ENCODE measurements around the gene ESRRA. TPM values are rescaled to one million over a fixed set of nuclear protein-coding genes. Genes with fewer than 3 reads are reported as not detected.

Gene ESRRA
- total RNA-seq, 2 donors from 2014 or later, result 33.4 to 46.0 TPM

- H3K4me1 ChIP-seq (ENCODE audit: control insufficient read depth in 1 of 2, low read depth in 2 of 2), result peaks cover 24 to 29% of the 10 kb centered on the region in 2 donors
- no peaks in the 10 kb centered on the region for H3K9me3 ChIP-seq
- ATAC-seq (ENCODE audit: insufficient number of reproducible peaks, low FRiP score, low read depth) (no peak), DNase-seq (ENCODE audit: low spot score) (no peak)
- H3K36me3 ChIP-seq, result peaks cover 48% of the 10 kb centered on the region
- no peak overlapping the region for H3K4me3 ChIP-seq
- no peak overlapping the region for H3K27ac ChIP-seq
- TF ChIP-seq CTCF (IDR thresholded peaks at IDR 0.05), result no peak
- H3K27me3 ChIP-seq (replicated peaks; ENCODE audit: insufficient read depth), result no peaks in the 10 kb centered on the region
Observed at GRCh38 chr11:64362339-64362738, 57.0 kb downstream of the ESRRA start.

GRCh38 chr11:64364435-64364834 lies 59.1 kb downstream of the ESRRA start:
- no peak overlapping the region for H3K4me3 ChIP-seq
- H3K36me3 ChIP-seq, result peaks cover 64% of the 10 kb centered on the region
- ATAC-seq (ENCODE audit: insufficient number of reproducible peaks, low FRiP score, low read depth) (no peak), DNase-seq (ENCODE audit: low spot score) (no peak)
- H3K4me1 ChIP-seq (ENCODE audit: control insufficient read depth in 1 of 2, low read depth in 2 of 2), result peaks cover 10 to 14% of the 10 kb centered on the region in 2 donors
- no peaks in the 10 kb centered on the region for H3K9me3 ChIP-seq
- H3K27ac ChIP-seq, result no peak overlapping the region
- no peaks in the 10 kb centered on the region for H3K27me3 ChIP-seq (replicated peaks; ENCODE audit: insufficient read depth)
- no peak for TF ChIP-seq CTCF (IDR thresholded peaks at IDR 0.05)

GRCh38 chr11:64364911-64365310 lies 59.6 kb downstream of the ESRRA start:
- Histone ChIP-seq H3K27me3 (replicated peaks; ENCODE audit: insufficient read depth) (no peaks in the 10 kb centered on the region), H3K9me3 (no peaks in the 10 kb centered on the region), H3K4me3 (no peak overlapping the region), H3K4me1 (ENCODE audit: control insufficient read depth in 1 of 2, low read depth in 2 of 2) (peaks cover 6 to 10% of the 10 kb centered on the region in 2 donors), H3K36me3 (peaks cover 67% of the 10 kb centered on the region), H3K27ac (no peak overlapping the region)
- ATAC-seq (ENCODE audit: insufficient number of reproducible peaks, low FRiP score, low read depth) (no peak), DNase-seq (ENCODE audit: low spot score) (no peak)
- TF ChIP-seq CTCF (IDR thresholded peaks at IDR 0.05), result no peak

Other genes with a start within 250 kb of the ESRRA start
- 10 to 100 TPM; 15.8 to 17.6 TPM for gene MACROD1, start 139.4 kb upstream of the ESRRA start, total RNA-seq
- 10 to 100 TPM; 74.7 to 91.2 TPM for gene STIP1, start 119.4 kb upstream of the ESRRA start, total RNA-seq
- gene FERMT3, start 98.8 kb upstream of the ESRRA start, total RNA-seq, result 10 to 100 TPM; 47.2 to 66.6 TPM
- gene TRPT1, start 79.3 kb upstream of the ESRRA start, total RNA-seq, result 10 to 100 TPM; 67.2 to 95.3 TPM
- 10 to 100 TPM; 52.3 to 61.6 TPM for gene NUDT22, start 79.2 kb upstream of the ESRRA start, total RNA-seq
- gene DNAJC4, start 75.0 kb upstream of the ESRRA start, total RNA-seq, result 10 to 100 TPM; 13.5 to 53.2 TPM
- gene VEGFB, start 70.9 kb upstream of the ESRRA start, total RNA-seq, result 100 to 1,000 TPM in 1 of 2 donors, 10 to 100 TPM in 1; 81.8 to 107 TPM
- gene FKBP2, start 64.4 kb upstream of the ESRRA start, total RNA-seq, result 10 to 100 TPM; 51.7 to 53.0 TPM
- 100 to 1,000 TPM in 1 of 2 donors, 10 to 100 TPM in 1; 75.3 to 122 TPM for gene PPP1R14B, start 58.6 kb upstream of the ESRRA start, total RNA-seq
- 10 to 100 TPM; 31.5 to 39.7 TPM for gene PLCB3, start 54.0 kb upstream of the ESRRA start, total RNA-seq
- 10 to 100 TPM; 39.2 to 83.8 TPM for gene BAD, start 20.9 kb upstream of the ESRRA start, total RNA-seq
- 10 to 100 TPM in 1 of 2 donors, 1 to 10 TPM in 1; 8.7 to 19.0 TPM for gene GPR137, start 19.7 kb upstream of the ESRRA start, total RNA-seq
- not detected for gene KCNK4, start 14.2 kb upstream of the ESRRA start, total RNA-seq
- not detected for gene CATSPERZ, start 5.2 kb upstream of the ESRRA start, total RNA-seq
- gene TRMT112, start 12.0 kb downstream of the ESRRA start, total RNA-seq, result 100 to 1,000 TPM; 157 to 218 TPM
- 100 to 1,000 TPM in 1 of 2 donors, 10 to 100 TPM in 1; 91.1 to 136 TPM for gene PRDX5, start 12.6 kb downstream of the ESRRA start, total RNA-seq
- gene CCDC88B, start 34.7 kb downstream of the ESRRA start, total RNA-seq, result 10 to 100 TPM; 10.3 to 19.0 TPM
- gene RPS6KA4, start 53.6 kb downstream of the ESRRA start, total RNA-seq, result 10 to 100 TPM; 42.5 to 50.0 TPM

Measured in thoracic aorta (tissue), 2 donors.